ENCODE measurements around the gene OR1N2. TPM values are rescaled to one million over a fixed set of nuclear protein-coding genes. Genes with fewer than 3 reads are reported as not detected.
"Not testable (repeated sequence)": the region's sequence is repeated elsewhere in the genome, so short reads cannot be mapped to it uniquely, and the experiment has no call there.

The OR1N2 gene
- polyA plus RNA-seq, 3 donors, result not detected

DNA sequence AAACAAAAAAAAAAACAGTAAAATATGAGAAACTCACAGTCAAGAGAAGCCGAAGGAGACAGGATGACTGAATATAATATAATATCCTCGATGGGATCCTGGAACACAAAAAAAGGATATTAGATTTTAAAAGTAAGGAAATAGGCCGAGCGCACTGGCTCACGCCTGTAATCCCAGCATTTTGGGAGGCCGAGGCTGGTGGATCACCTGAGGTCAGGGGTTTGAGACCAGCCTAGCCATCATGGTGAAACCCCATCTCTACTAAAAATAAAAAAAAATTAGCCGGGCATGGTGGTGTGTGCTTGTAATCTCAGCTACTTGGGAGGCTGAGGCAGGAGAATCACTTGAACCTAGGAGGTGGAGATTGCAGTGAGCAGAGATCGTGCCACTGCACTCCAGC lies 30.4 kb downstream of the OR1N2 start, which contains the start of gene OR1L8:
OR1L8 (minus strand) TSS at position 101 of the 400 bp plus-strand sequence. CDS start 14,907 bp downstream, outside the sequence.
- DNase-seq (ENCODE audit: extremely low read depth in 1 of 11, low read depth in 9 of 11, low spot score in 4 of 11), result not testable (repeated sequence)

Other genes starting within 250 kb of the OR1N2 start
- 1 to 10 TPM; 3.3 to 7.1 (median 4.4) TPM for gene PTGS1, start 182.1 kb upstream of the OR1N2 start, polyA plus RNA-seq (ENCODE audit: insufficient read length in 3 of 3)
- gene OR1J1, start 75.2 kb upstream of the OR1N2 start, polyA plus RNA-seq (ENCODE audit: insufficient read length in 3 of 3), result not detected
- not detected for gene OR1J2, start 42.3 kb upstream of the OR1N2 start, polyA plus RNA-seq (ENCODE audit: insufficient read length in 3 of 3)
- gene OR1J4, start 34.0 kb upstream of the OR1N2 start, polyA plus RNA-seq (ENCODE audit: insufficient read length in 3 of 3), result not detected
- not detected for gene OR1N1, start 25.8 kb upstream of the OR1N2 start, polyA plus RNA-seq (ENCODE audit: insufficient read length in 3 of 3)
- gene OR1L8, start 30.3 kb downstream of the OR1N2 start, polyA plus RNA-seq (ENCODE audit: insufficient read length in 3 of 3), result under 1 TPM; 0.09 to 0.19 (median 0.12) TPM
- not detected for gene OR1Q1, start 61.6 kb downstream of the OR1N2 start, polyA plus RNA-seq (ENCODE audit: insufficient read length in 3 of 3)
- not detected for gene OR1B1, start 104.5 kb downstream of the OR1N2 start, polyA plus RNA-seq (ENCODE audit: insufficient read length in 3 of 3)
- gene OR1L1, start 108.6 kb downstream of the OR1N2 start, polyA plus RNA-seq (ENCODE audit: insufficient read length in 3 of 3), result not detected
- gene OR1L3, start 122.0 kb downstream of the OR1N2 start, polyA plus RNA-seq (ENCODE audit: insufficient read length in 3 of 3), result not detected
- not detected for gene OR1L4, start 170.9 kb downstream of the OR1N2 start, polyA plus RNA-seq (ENCODE audit: insufficient read length in 3 of 3)
- gene OR1L6, start 189.2 kb downstream of the OR1N2 start, polyA plus RNA-seq (ENCODE audit: insufficient read length in 3 of 3), result not detected
- gene OR5C1, start 235.8 kb downstream of the OR1N2 start, polyA plus RNA-seq (ENCODE audit: insufficient read length in 3 of 3), result not detected
- gene OR1K1, start 247.0 kb downstream of the OR1N2 start, polyA plus RNA-seq (ENCODE audit: insufficient read length in 3 of 3), result not detected